H1 (cell line): ENCODE results near the gene STXBP6.

Source experiments
- CBX8 ChIP-seq: fragments of 300-800, 300-1000 bp; sonication (generic); IDR thresholded peaks from 2 replicates; pipeline ENCODE4 v1.7.1; 2016; ENCODE audit warnings: low read depth, low read length, borderline replicate concordance
- EP300 ChIP-seq, 2 experiments: IDR thresholded peaks; 1 replicate in 1 of 2; 2 replicates in 1 of 2; pipeline ENCODE4 v1.6.1; 2011 to 2012; ENCODE audit warnings: low read depth in 2 of 2, low read length in 2 of 2, mild to moderate bottlenecking in 2 of 2, borderline replicate concordance in 1 of 2, inconsistent platforms in 1 of 2, moderate library complexity in 1 of 2
- HDAC2 ChIP-seq, 2 experiments: fragments of 300-600 bp in 1 of 2; sonication (generic) in 1 of 2; IDR thresholded peaks; 2 replicates each; pipeline ENCODE4 v1.6.1; 2011 to 2012; ENCODE audit warnings: low read depth in 2 of 2, low read length in 2 of 2, mild to moderate bottlenecking in 2 of 2, moderate library complexity in 2 of 2, borderline replicate concordance in 1 of 2, inconsistent platforms in 1 of 2
- POLR2A ChIP-seq, 2 experiments: IDR thresholded peaks; 1 replicate in 1 of 2; 2 replicates in 1 of 2; pipeline ENCODE4 v1.6.1; 2011; ENCODE audit warnings: low read depth in 2 of 2, low read length in 2 of 2, mild to moderate bottlenecking in 2 of 2; ENCODE audit errors: control extremely low read depth in 1 of 2
- POLR2AphosphoS5 ChIP-seq: IDR thresholded peaks from 2 replicates; pipeline ENCODE4 v1.6.1; 2011; ENCODE audit warnings: low read depth, low read length
- SIN3A ChIP-seq, 2 experiments: IDR thresholded peaks in 1 of 2; conservative IDR thresholded peaks in 1 of 2; 2 replicates each; pipeline ENCODE4 v1.6.1; 2011 to 2012; ENCODE audit warnings: low read length in 2 of 2, improper control_type of control experiment in 1 of 2, low read depth in 1 of 2, mild to moderate bottlenecking in 1 of 2
- SP2 ChIP-seq: IDR thresholded peaks from 2 replicates; pipeline ENCODE4 v1.6.1; 2012; ENCODE audit warnings: mild to moderate bottlenecking, low read length, inconsistent platforms
- YY1 ChIP-seq: IDR thresholded peaks from 2 replicates; pipeline ENCODE4 v1.6.1; 2011; ENCODE audit warnings: low read depth, mild to moderate bottlenecking, low read length
- TF ChIP-seq, protein P1 (sequence below), 3 experiments: IDR thresholded peaks; 1 replicate in 2 of 3; 2 replicates in 1 of 3; pipeline versions ENCODE4 v1.5.1 to v1.6.1; 2011; ENCODE audit warnings: low read length in 3 of 3, mild to moderate bottlenecking in 3 of 3, inconsistent platforms in 2 of 3, low read depth in 1 of 3, moderate library complexity in 1 of 3; ENCODE audit not compliant: insufficient read depth in 1 of 3; ENCODE audit errors: control extremely low read depth in 1 of 3

DNA sequence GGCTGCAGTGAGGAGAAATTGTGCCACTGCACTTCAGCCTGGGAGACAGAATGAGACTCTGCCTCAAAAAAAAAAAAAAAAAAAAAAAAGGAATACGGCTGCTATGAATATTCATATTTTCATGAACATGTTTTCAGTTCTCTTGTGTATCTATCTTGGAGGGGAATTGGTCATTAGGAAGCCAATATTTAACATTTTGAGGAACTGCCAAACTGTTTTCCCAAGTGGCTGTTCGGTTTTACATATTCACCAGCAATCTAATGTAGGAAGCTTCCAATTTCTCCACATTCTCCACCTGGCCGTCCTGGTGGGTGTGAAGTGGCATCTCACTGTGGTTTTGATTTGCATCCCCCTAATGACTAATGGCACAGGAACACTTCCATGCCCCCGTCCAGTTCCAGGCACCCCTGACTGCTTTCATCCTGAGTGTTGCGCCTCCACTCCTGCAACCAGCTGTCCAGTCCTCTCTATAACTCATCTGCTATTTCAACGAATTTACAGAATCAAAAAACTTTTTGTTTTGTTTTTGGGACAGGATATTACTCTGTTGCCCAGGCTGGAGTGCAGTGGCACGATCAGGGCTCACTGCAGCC lies 5.7 kb downstream of the STXBP6 start:
- TF ChIP-seq POLR2A (IDR thresholded peaks at IDR 0.05; ENCODE audit: control extremely low read depth in 1 of 2, low read depth in 2 of 2, low read length in 2 of 2) = no peak
- TF ChIP-seq, protein P1, sequence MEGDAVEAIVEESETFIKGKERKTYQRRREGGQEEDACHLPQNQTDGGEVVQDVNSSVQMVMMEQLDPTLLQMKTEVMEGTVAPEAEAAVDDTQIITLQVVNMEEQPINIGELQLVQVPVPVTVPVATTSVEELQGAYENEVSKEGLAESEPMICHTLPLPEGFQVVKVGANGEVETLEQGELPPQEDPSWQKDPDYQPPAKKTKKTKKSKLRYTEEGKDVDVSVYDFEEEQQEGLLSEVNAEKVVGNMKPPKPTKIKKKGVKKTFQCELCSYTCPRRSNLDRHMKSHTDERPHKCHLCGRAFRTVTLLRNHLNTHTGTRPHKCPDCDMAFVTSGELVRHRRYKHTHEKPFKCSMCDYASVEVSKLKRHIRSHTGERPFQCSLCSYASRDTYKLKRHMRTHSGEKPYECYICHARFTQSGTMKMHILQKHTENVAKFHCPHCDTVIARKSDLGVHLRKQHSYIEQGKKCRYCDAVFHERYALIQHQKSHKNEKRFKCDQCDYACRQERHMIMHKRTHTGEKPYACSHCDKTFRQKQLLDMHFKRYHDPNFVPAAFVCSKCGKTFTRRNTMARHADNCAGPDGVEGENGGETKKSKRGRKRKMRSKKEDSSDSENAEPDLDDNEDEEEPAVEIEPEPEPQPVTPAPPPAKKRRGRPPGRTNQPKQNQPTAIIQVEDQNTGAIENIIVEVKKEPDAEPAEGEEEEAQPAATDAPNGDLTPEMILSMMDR (IDR thresholded peaks at IDR 0.05; ENCODE audit: control extremely low read depth in 1 of 3, insufficient read depth in 1 of 3, low read depth in 1 of 3, low read length in 3 of 3) = no peak
- no peak for TF ChIP-seq POLR2AphosphoS5
- TF ChIP-seq HDAC2 (IDR thresholded peaks at IDR 0.05; ENCODE audit: borderline replicate concordance in 1 of 2, low read depth in 2 of 2, low read length in 2 of 2) = no peak
- TF ChIP-seq CBX8 = no peak
- no peak for TF ChIP-seq SIN3A (conservative IDR thresholded peaks at IDR 0.05 in 1 of 2, IDR thresholded peaks at IDR 0.05 in 1 of 2; ENCODE audit: low read depth in 1 of 2, low read length in 2 of 2)
- no peak for TF ChIP-seq YY1
- no peak for TF ChIP-seq EP300 (IDR thresholded peaks at IDR 0.05; ENCODE audit: borderline replicate concordance in 1 of 2, low read depth in 2 of 2, low read length in 2 of 2)
- TF ChIP-seq SP2 = no peak
